ENCODE measurements around the gene GALNT15.

GRCh38 chr3:16270855-16271254, 96.4 kb downstream of the GALNT15 start:
- TF ChIP-seq, protein P1, sequence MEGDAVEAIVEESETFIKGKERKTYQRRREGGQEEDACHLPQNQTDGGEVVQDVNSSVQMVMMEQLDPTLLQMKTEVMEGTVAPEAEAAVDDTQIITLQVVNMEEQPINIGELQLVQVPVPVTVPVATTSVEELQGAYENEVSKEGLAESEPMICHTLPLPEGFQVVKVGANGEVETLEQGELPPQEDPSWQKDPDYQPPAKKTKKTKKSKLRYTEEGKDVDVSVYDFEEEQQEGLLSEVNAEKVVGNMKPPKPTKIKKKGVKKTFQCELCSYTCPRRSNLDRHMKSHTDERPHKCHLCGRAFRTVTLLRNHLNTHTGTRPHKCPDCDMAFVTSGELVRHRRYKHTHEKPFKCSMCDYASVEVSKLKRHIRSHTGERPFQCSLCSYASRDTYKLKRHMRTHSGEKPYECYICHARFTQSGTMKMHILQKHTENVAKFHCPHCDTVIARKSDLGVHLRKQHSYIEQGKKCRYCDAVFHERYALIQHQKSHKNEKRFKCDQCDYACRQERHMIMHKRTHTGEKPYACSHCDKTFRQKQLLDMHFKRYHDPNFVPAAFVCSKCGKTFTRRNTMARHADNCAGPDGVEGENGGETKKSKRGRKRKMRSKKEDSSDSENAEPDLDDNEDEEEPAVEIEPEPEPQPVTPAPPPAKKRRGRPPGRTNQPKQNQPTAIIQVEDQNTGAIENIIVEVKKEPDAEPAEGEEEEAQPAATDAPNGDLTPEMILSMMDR (conservative IDR thresholded peaks at IDR 0.05; ENCODE audit: low read length), result no peak
- no peak for TF ChIP-seq EZH2phosphoT487 (IDR thresholded peaks at IDR 0.05; ENCODE audit: borderline replicate concordance)
